Caco-2 (cell line): Measurements from ENCODE around the gene CCM2. TPM values are rescaled to one million over a fixed set of nuclear protein-coding genes. Genes with fewer than 3 reads are reported as not detected.
A peak's percentile ranks its signal among the peaks of the same experiment; 100 is the strongest.

Experiments used
- BruUV-seq: library from RNA; stranded (reverse); fragments of 400-500 nt; replicated peaks from 2 replicates; lab custom pipeline; 2021; lab: Mats Ljungman, UMichigan
- CTCF ChIA-PET: fragments of 300-600 bp; sonication (Branson Sonifier 250); formaldehyde crosslinking; loops from one replicate; lab custom pipeline; 2022; ENCODE audit warnings: antibody characterized with exemption; lab: Charles Lee
- POLR2A ChIA-PET: fragments of 300-600 bp; sonication (Branson Sonifier 250); formaldehyde crosslinking; loops from one replicate; lab custom pipeline; 2022; ENCODE audit warnings: antibody characterized with exemption; lab: Charles Lee
- DNase-seq, 2 experiments: peaks; one replicate each; pipeline versions ENCODE4 v3.0.0 to v3.0.0-alpha.2; 2020 to 2022
- H3K27me3 ChIP-seq: replicated peaks from 2 replicates; pipeline ENCODE4 v1.6.0; 2011; ENCODE audit warnings: low read length; ENCODE audit not compliant: control insufficient read depth, insufficient read depth
- H3K36me3 ChIP-seq: 2 replicates; pipeline ENCODE4 v1.5.1; 2011; ENCODE audit warnings: low read length; ENCODE audit not compliant: control insufficient read depth, insufficient read depth
- H3K4me1 ChIP-seq: fragments of 250-450 bp; sonication (Bioruptor Pico); 2 replicates; pipeline ENCODE4 v1.5.1; 2020; ENCODE audit warnings: mild to moderate bottlenecking
- H3K4me3 ChIP-seq: 2 replicates; pipeline ENCODE4 v1.5.1; 2011; ENCODE audit warnings: low read depth, mild to moderate bottlenecking, control low read depth, low read length
- H3K9me3 ChIP-seq: fragments of 250-450 bp; sonication (Bioruptor Pico); 2 replicates; pipeline ENCODE4 v1.5.1; 2020; ENCODE audit warnings: mild to moderate bottlenecking, moderate library complexity
- H3K27ac Mint-ChIP-seq: one replicate; pipeline ENCODE4 v1.8.0; 2022; ENCODE audit warnings: mixed read lengths; ENCODE audit not compliant: unreplicated experiment
- H3K27me3 Mint-ChIP-seq: one replicate; pipeline ENCODE4 v1.8.0; 2022; ENCODE audit warnings: mixed read lengths; ENCODE audit not compliant: insufficient read depth, unreplicated experiment
- H3K36me3 Mint-ChIP-seq: one replicate; pipeline ENCODE4 v1.8.0; 2022; ENCODE audit warnings: mild to moderate bottlenecking, mixed read lengths; ENCODE audit not compliant: insufficient read depth, unreplicated experiment
- H3K4me1 Mint-ChIP-seq: one replicate; pipeline ENCODE4 v1.8.0; 2022; ENCODE audit warnings: low read depth, mixed read lengths; ENCODE audit not compliant: unreplicated experiment
- H3K4me3 Mint-ChIP-seq: one replicate; pipeline ENCODE4 v1.8.0; 2022; ENCODE audit warnings: mild to moderate bottlenecking, moderate library complexity, mixed read lengths; ENCODE audit not compliant: unreplicated experiment
- H3K9me3 Mint-ChIP-seq: one replicate; pipeline ENCODE4 v1.8.0; 2022; ENCODE audit warnings: mixed read lengths; ENCODE audit not compliant: unreplicated experiment
- intact Hi-C: fragments of 100-400 bp; cut with micrococcal nuclease; formaldehyde crosslinking; loops from one replicate; pipeline ENCODE4 v1.10.0; 2022; ENCODE audit not compliant: unreplicated experiment
- total RNA-seq: library from RNA; stranded (reverse); gene quantifications from 2 replicates; pipeline ENCODE4 v1.2.3, GENCODE V29; 2022
- TF ChIP-seq, protein P1 (sequence below), 2 experiments: fragments of 200-600 bp in 1 of 2; IDR thresholded peaks; 1 replicate in 1 of 2; 2 replicates in 1 of 2; pipeline versions ENCODE4 v1.5.1 to v1.8.0; 2011 to 2022; ENCODE audit warnings: antibody characterized with exemption in 1 of 2, control low read depth in 1 of 2, inconsistent platforms in 1 of 2, low read depth in 1 of 2, low read length in 1 of 2, mild to moderate bottlenecking in 1 of 2, moderate library complexity in 1 of 2; ENCODE audit not compliant: insufficient read depth in 1 of 2, severe bottlenecking in 1 of 2, unreplicated experiment in 1 of 2

CCM2 gene
- total RNA-seq, 1 experiment from 2014 or later: 28.2 TPM

DNA sequence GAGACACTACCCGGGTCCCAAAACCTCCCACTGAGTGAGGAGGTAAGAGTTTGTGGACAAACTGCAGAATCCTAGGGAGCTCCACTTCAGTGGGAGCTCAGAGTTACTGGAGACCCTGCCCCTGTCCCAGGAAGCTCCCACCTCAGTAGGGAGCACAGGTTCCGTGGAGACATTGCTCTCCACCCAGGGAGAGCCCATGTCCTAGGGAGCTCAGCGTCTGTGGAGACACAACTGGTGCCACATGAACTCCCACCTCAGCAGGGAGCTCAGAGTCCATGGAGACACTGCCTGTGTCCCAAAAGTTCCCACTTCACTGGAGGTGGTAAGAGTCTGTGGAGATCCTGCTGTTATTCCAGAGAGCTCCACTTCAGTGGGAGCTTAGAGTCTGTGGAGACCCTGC lies 27.4 kb upstream of the CCM2 start:
- H3K4me3 Mint-ChIP-seq: no peak overlapping the region

DNA sequence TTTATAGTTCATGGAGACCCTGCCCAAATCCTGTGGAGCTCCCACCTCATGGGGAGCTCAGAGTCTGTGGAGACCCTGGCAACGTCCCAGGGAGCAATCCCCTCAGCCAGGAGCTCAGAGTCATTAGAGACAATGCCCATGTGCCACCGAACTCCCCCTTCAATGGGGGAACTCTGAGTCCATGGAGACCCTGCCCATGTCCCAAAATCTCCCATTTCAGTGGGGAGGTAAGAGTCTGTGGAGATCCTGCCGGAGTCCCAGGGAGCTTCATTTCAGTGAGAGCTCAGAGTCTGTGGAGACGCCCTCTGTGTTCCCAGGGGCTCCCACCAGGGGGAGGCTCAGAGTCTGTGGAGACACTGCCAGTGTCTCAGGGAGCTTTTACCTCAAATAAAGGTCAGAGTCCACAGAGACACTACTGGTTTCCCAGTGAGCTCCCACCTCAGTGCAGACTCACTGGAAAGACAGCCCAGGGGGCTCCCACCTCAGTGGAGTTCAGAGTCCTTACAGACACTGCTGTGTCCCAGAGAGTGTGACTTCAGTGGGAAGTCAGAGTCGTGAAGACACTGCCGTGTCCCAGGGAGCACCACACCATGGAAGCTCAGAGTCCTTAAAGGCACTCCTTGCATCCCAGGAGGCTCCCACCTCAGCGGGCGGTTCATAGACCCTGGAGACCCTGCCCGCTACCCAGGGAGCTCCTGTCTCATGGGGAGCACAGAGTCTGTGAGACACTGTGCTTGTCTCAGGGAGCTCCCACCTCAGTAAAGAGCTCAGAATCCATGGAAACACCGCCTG lies 26.2 kb upstream of the CCM2 start:
- H3K9me3 Mint-ChIP-seq: no peaks in the 10 kb centered on the region
- H3K4me1 Mint-ChIP-seq: no peaks in the 10 kb centered on the region
- Histone ChIP-seq H3K36me3 (no peaks in the 10 kb centered on the region), H3K4me3 (no peak overlapping the region), H3K27me3 (no peaks in the 10 kb centered on the region), H3K9me3 (no peaks in the 10 kb centered on the region), H3K4me1 (peaks cover 9% of the 10 kb centered on the region; the same call in 1 of the 2 replicates)
- peak; percentile 53 to 59 for DNase-seq
- intact Hi-C loops: loop anchor here (2.0 kb wide), 1 partner anchor 163 kb away; no protein-coding TSS in a partner anchor
- CTCF ChIA-PET: interaction anchor here (0.6 to 2.7 kb wide), 12 partner anchors 9 to 473 kb away, joined by 3 to 29 read pairs (median 4); partner anchors contain the start of gene CCM2
- TF ChIP-seq, protein P1, sequence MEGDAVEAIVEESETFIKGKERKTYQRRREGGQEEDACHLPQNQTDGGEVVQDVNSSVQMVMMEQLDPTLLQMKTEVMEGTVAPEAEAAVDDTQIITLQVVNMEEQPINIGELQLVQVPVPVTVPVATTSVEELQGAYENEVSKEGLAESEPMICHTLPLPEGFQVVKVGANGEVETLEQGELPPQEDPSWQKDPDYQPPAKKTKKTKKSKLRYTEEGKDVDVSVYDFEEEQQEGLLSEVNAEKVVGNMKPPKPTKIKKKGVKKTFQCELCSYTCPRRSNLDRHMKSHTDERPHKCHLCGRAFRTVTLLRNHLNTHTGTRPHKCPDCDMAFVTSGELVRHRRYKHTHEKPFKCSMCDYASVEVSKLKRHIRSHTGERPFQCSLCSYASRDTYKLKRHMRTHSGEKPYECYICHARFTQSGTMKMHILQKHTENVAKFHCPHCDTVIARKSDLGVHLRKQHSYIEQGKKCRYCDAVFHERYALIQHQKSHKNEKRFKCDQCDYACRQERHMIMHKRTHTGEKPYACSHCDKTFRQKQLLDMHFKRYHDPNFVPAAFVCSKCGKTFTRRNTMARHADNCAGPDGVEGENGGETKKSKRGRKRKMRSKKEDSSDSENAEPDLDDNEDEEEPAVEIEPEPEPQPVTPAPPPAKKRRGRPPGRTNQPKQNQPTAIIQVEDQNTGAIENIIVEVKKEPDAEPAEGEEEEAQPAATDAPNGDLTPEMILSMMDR (IDR thresholded peaks at IDR 0.05; ENCODE audit: insufficient read depth in 1 of 2, low read depth in 1 of 2, low read length in 1 of 2, severe bottlenecking in 1 of 2, unreplicated experiment in 1 of 2): peak; percentile 44 to 63
- H3K27me3 Mint-ChIP-seq: no peaks in the 10 kb centered on the region
- H3K27ac Mint-ChIP-seq: no peak overlapping the region
- POLR2A ChIA-PET: interaction anchor here (0.6 to 2.8 kb wide), 7 partner anchors 8 to 88 kb away, joined by 3 to 14 read pairs (median 5); partner anchors contain the start of genes CCM2 and PURB
- BruUV-seq: no TSS peak
- H3K4me3 Mint-ChIP-seq: no peak overlapping the region
- no peaks in the 10 kb centered on the region for H3K36me3 Mint-ChIP-seq

More for the DNA sequence above, 27.4 kb upstream of the CCM2 start:
- Mint-ChIP-seq H3K36me3 (no peaks in the 10 kb centered on the region), H3K27me3 (no peaks in the 10 kb centered on the region), H3K4me1 (no peaks in the 10 kb centered on the region), H3K27ac (no peak overlapping the region), H3K9me3 (no peaks in the 10 kb centered on the region)
- no peak for DNase-seq
- Histone ChIP-seq H3K4me1 (peaks cover 9% of the 10 kb centered on the region; the same call in 1 of the 2 replicates), H3K4me3 (no peak overlapping the region), H3K27me3 (no peaks in the 10 kb centered on the region), H3K36me3 (no peaks in the 10 kb centered on the region), H3K9me3 (no peaks in the 10 kb centered on the region)
- POLR2A ChIA-PET: interaction anchor here (1.3 to 2.8 kb wide), 3 partner anchors 9 to 87 kb away, joined by 3 to 14 read pairs (median 7); partner anchors contain the start of gene PURB
- TF ChIP-seq, protein P1 (IDR thresholded peaks at IDR 0.05; ENCODE audit: insufficient read depth in 1 of 2, low read depth in 1 of 2, low read length in 1 of 2, severe bottlenecking in 1 of 2, unreplicated experiment in 1 of 2): no peak
- no TSS peak for BruUV-seq
- intact Hi-C loops: loop anchor here (2.0 kb wide), 1 partner anchor 164 kb away; no protein-coding TSS in a partner anchor
- CTCF ChIA-PET: interaction anchor here (0.6 to 2.7 kb wide), 8 partner anchors 27 to 167 kb away, joined by 3 to 29 read pairs (median 4); partner anchors contain the start of gene CCM2

DNA sequence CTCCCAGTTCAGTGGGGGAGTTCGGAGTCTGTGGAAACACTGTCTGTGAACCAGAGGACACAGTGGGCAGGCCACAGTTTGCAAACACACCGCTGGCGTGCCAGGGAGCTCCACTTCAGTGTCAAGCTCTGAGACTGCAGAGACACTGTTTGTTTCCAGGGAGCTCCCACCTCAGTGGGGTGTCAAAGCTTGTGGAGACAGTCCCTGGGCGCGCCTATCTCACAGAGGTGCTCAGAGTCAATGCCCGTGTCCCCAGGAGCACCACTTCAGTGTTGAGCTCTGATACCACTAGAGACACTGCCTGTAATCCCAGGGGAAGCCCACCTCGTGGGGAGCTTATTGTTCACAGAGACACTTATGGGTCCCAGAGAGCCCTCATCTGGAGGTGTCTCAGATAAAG lies 25.5 kb upstream of the CCM2 start:
- Histone ChIP-seq H3K27me3 (no peaks in the 10 kb centered on the region), H3K9me3 (no peaks in the 10 kb centered on the region), H3K36me3 (no peaks in the 10 kb centered on the region), H3K4me3 (no peak overlapping the region), H3K4me1 (peaks cover 10% of the 10 kb centered on the region)
- TF ChIP-seq, protein P1 (IDR thresholded peaks at IDR 0.05; ENCODE audit: insufficient read depth in 1 of 2, low read depth in 1 of 2, low read length in 1 of 2, severe bottlenecking in 1 of 2, unreplicated experiment in 1 of 2): no peak
- POLR2A ChIA-PET: interaction anchor here (1.4 to 2.8 kb wide), 3 partner anchors 9 to 12 kb away, joined by 4 to 14 read pairs (median 5); no protein-coding TSS in a partner anchor
- H3K36me3 Mint-ChIP-seq: peaks cover 6% of the 10 kb centered on the region
- H3K4me3 Mint-ChIP-seq: no peak overlapping the region
- CTCF ChIA-PET: interaction anchor here (0.6 to 2.7 kb wide), 4 partner anchors 26 to 161 kb away, joined by 3 to 29 read pairs (median 18); partner anchors contain the start of gene CCM2
- H3K4me1 Mint-ChIP-seq: peaks cover under 1% of the 10 kb centered on the region
- DNase-seq: no peak
- no peaks in the 10 kb centered on the region for H3K27me3 Mint-ChIP-seq
- no TSS peak for BruUV-seq
- no peaks in the 10 kb centered on the region for H3K9me3 Mint-ChIP-seq
- intact Hi-C loops: no loop called here
- H3K27ac Mint-ChIP-seq: no peak overlapping the region
